Activated T-helper 17 cell treated with anti-CD3 and anti-CD28 coated beads, Interleukin-2, amount 50 U/mL, for 72 hours (primary cell): ENCODE results near the gene ARHGAP4. TPM values are rescaled to one million over a fixed set of nuclear protein-coding genes. Genes with fewer than 3 reads are reported as not detected.
A peak's percentile ranks its signal among the peaks of the same experiment; 100 is the strongest.

Source experiments
- ATAC-seq: fragments of 150-1000 bp; cut with Tn5 transposase; replicated peaks from 2 replicates; pipeline ENCODE4 v1.10.0; 2021; ENCODE audit warnings: mild to moderate bottlenecking, moderate library complexity
- H3K27ac Mint-ChIP-seq: one replicate; pipeline ENCODE4 v1.8.0; 2022; ENCODE audit warnings: mixed read lengths
- H3K27me3 Mint-ChIP-seq: one replicate; pipeline ENCODE4 v1.8.0; 2022; ENCODE audit warnings: mixed read lengths
- H3K36me3 Mint-ChIP-seq: one replicate; pipeline ENCODE4 v1.8.0; 2022; ENCODE audit warnings: low read depth, mild to moderate bottlenecking, mixed read lengths
- H3K4me1 Mint-ChIP-seq: one replicate; pipeline ENCODE4 v1.8.0; 2022; ENCODE audit warnings: mixed read lengths
- H3K4me3 Mint-ChIP-seq: one replicate; pipeline ENCODE4 v1.8.0; 2022; ENCODE audit warnings: mild to moderate bottlenecking, mixed read lengths
- H3K9me3 Mint-ChIP-seq: one replicate; pipeline ENCODE4 v1.8.0; 2022; ENCODE audit warnings: mixed read lengths
- total RNA-seq, 2 donors: library from RNA; stranded (reverse); gene quantifications; one replicate each; pipeline ENCODE4 v1.2.3, GENCODE V29; 2022

ARHGAP4 gene
- total RNA-seq, 2 donors from 2014 or later = 105 to 147 TPM

DNA sequence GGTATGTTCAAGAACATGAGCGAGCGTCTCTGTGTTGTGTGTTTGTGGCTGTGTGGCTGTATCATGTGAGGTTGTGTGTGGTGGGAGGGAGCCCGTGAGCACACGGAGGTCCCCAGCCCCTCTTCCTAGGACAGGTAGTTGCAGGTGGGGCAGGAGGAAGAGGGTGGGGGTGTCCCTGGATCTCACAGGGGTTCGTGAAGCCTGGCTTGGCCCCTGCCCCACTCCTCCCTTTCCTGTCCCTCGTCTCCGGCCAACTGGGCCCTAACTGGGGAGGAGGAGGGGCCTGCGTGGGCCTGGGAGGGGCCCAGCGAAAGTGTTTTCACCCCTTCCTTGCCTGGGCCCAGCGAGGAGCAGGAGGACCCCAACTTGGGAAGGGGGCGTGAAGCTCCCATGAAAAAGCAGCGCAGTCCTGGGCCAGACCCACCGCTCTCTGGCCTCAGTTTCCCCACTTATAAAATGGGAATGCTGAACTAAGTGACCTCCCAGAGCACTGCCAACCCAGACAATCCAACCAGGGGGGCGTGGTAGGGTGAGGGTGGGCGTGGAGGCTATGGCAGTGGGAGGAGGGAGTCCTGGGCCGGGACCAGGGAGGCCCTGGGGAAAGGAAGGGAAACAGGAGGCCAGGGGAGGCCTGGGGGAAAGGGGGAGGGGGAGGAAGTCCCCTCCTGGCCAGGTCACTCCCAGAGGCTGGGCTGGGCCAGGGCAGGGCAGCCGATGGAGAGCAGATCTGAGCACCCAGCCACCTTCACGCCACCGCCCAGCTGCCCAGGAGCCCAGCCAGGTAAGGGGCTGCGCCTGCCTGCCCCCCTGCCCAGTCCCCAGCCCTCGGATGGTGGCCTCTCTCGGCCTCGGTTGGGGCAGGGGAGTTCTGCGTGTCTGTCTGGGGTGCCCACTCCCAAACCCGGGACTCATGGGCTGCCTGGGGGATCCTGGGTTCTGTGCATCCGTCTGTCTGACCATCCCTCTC lies 21.8 kb downstream of the ARHGAP4 start, which contains the start of gene AVPR2:
AVPR2 (plus strand) TSS at position 683 of the 967 bp plus-strand sequence. CDS start 473 bp downstream, outside the sequence.
- peak within 1 kb of the TSS; percentile 27 for H3K4me3 Mint-ChIP-seq
- ATAC-seq = no peak
- peaks cover 24% of the 10 kb centered on the region for H3K4me1 Mint-ChIP-seq
- H3K9me3 Mint-ChIP-seq = no peaks in the 10 kb centered on the region
- no peaks in the 10 kb centered on the region for H3K36me3 Mint-ChIP-seq
- no peaks in the 10 kb centered on the region for H3K27me3 Mint-ChIP-seq
- H3K27ac Mint-ChIP-seq = peak within 1 kb of the TSS; percentile 83

DNA sequence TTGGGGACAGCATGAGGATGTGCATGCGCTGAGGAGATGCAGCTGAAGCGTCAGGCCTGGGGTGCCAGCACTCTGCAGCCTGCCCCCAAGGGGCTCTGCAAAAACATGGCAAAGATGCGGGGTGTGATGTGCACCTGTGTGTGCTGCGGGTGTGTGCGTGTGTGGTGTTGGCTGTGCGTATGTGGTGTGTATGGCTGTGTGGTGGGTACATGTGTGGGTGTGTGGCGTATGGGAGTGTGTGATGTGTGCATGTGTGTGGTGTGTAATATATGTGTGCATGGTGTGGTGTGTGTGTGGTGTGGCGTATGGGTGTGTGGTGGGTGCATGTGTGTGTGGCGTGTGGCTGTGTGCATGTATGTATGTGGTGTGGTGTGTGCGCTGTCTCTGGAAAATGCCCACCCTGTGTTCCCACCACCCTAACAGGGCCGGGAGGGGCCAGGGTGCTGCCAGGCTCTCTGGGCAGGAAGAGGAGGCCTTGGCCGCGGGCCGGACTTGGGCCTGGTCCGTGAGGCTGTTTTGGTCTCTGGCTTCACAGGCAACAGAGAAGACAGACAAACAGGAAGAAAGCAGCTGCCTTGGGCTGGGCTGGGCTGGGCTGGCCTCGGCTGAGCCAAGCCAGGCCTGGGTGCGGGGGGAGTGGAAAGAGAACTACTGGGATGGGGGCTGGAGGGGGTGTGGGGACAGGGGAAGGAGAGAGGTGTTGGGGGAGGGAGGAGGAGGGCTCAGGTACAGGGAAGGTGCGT lies 22.7 kb downstream of the ARHGAP4 start:
- Mint-ChIP-seq H3K27ac (peak overlapping the region; percentile 83), H3K36me3 (no peaks in the 10 kb centered on the region), H3K27me3 (no peaks in the 10 kb centered on the region), H3K4me3 (peak overlapping the region; percentile 27), H3K9me3 (no peaks in the 10 kb centered on the region), H3K4me1 (peaks cover 24% of the 10 kb centered on the region)
- no peak for ATAC-seq

DNA sequence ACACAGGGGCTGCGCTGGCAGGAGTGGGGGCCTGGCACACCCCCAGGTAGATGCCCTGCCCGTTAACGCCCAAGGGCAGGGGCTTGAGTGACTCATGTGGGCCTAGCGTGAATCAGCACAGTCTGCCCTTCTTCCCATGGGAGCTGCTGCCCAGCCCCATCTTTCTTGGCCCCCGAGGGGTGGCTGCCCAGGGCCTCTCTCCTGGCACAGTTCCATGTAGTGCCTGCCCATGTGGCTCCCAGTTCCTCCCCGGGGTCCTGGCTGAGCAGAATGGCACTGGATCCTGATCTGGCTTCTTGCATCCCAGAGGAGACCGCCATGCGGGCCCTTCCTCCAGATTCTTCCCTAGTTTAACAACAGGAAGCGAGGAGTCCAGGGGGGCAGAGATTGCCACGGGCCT lies 23.7 kb downstream of the ARHGAP4 start:
- H3K9me3 Mint-ChIP-seq = no peaks in the 10 kb centered on the region
- peak overlapping the region; percentile 70 for H3K4me3 Mint-ChIP-seq
- no peaks in the 10 kb centered on the region for H3K27me3 Mint-ChIP-seq
- no peak overlapping the region for H3K27ac Mint-ChIP-seq
- no peaks in the 10 kb centered on the region for H3K36me3 Mint-ChIP-seq
- no peak for ATAC-seq
- peaks cover 24% of the 10 kb centered on the region for H3K4me1 Mint-ChIP-seq

DNA sequence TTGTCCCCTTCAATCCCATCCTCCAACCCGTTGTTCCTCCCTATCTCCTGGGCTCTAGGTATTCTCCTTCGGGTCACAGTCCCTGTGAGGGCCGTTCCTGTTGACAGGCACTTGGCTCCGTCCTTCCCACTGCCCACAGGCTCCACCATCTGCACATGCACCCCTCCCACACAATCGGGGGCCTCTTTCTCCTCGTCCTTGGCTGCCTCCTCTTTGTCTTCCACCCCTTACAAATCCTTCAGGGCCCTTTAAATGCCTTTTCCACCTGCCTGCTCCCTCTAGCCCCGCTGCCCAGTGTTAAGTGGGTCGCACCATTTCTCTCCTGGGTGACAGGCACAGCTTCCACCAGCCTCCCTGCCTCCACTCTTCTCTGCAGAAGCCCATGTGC lies 24.3 kb downstream of the ARHGAP4 start:
- ATAC-seq = no peak
- Mint-ChIP-seq H3K4me1 (peaks cover 24% of the 10 kb centered on the region), H3K36me3 (no peaks in the 10 kb centered on the region), H3K27ac (peak overlapping the region; percentile 65), H3K9me3 (no peaks in the 10 kb centered on the region), H3K27me3 (no peaks in the 10 kb centered on the region), H3K4me3 (peak overlapping the region; percentile 70)

DNA sequence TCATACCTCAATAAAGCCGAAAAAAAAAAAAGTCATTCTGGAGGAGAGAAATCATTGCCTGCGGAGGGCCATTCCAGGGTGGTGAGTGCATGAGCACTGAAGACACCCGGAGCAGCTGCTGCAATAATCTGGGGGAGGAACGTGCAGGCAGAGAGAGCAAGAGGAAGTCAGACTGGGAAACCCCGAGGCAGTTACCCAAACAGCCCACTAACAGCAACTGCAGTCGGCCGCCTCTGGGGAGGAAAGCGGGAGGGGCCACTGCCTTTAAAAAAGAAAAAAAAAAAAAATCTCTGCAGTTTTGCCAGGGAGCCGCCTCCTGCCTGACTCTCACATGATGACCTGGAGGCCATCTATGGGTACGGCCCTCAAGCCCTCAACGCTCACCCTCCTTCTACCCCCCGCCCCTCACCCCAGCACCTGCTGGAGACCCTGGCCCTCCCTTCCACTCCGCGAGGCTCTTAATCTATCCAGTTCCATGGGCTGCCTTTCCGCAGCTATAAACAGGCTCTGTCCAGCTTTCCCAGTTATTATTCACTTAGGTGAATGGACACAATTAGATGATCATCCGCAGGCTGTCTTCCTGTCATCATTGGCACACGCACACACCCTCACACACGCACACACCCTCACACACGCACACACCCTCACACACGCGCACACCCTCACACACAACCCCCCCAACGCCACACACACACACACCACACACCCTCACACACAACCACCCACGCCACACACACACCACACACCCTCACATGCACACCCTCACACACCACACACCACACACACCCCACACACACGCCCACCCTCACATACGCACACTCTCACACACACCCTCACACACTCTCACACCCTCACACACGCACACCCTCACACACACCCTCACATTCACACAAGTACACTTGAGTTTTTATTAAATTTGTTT lies 25.0 kb downstream of the ARHGAP4 start:
- Mint-ChIP-seq H3K9me3 (no peaks in the 10 kb centered on the region), H3K4me1 (peaks cover 20% of the 10 kb centered on the region), H3K27me3 (no peaks in the 10 kb centered on the region), H3K36me3 (no peaks in the 10 kb centered on the region), H3K4me3 (peak overlapping the region; percentile 70), H3K27ac (peak overlapping the region; percentile 65)
- ATAC-seq = peak; percentile 90

DNA sequence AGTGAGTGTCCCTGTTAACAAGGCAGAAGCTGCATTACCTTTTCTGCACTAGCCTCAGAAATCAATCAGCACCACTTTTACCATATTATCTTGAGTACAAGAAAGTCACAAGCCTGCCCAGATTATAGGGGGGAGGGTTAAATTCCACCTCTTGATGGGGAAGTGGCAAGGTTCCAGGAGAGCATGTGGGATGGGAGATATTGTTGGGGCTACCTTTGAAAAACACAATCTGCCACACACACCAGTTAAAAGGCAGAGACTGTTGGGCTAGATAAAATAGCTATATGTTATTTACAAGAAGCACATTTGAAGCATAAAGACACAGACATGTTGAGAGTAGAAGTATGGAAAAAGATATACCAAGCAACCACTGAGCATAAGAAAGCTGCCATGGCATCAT lies 28.2 kb downstream of the ARHGAP4 start:
- H3K4me1 Mint-ChIP-seq = peaks cover 8% of the 10 kb centered on the region
- no peaks in the 10 kb centered on the region for H3K36me3 Mint-ChIP-seq
- no peak for ATAC-seq
- no peak overlapping the region for H3K27ac Mint-ChIP-seq
- H3K27me3 Mint-ChIP-seq = no peaks in the 10 kb centered on the region
- H3K9me3 Mint-ChIP-seq = no peaks in the 10 kb centered on the region
- H3K4me3 Mint-ChIP-seq = no peak overlapping the region

DNA sequence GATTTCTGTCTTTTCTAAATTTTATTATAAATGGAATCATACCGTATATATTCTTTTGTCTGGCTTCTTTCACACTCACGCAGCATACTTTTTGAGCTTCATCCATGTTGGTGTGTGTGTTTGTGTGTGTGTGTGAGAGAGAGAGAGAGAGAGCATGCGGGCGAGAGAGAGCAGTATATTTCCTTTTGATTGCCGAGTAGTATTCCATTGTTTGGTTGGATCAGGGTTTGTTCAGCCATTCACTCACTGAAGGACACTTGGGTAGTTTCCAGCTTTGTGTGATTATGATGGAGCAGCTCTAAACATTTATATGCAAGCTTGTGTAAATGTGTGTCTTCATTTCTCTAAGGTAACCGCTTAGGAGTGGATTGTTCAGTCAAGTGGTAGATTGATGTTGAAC lies 36.9 kb downstream of the ARHGAP4 start:
- Mint-ChIP-seq H3K36me3 (no peaks in the 10 kb centered on the region), H3K9me3 (no peaks in the 10 kb centered on the region), H3K27me3 (no peaks in the 10 kb centered on the region), H3K4me1 (no peaks in the 10 kb centered on the region), H3K4me3 (no peak overlapping the region), H3K27ac (no peak overlapping the region)
- no peak for ATAC-seq

DNA sequence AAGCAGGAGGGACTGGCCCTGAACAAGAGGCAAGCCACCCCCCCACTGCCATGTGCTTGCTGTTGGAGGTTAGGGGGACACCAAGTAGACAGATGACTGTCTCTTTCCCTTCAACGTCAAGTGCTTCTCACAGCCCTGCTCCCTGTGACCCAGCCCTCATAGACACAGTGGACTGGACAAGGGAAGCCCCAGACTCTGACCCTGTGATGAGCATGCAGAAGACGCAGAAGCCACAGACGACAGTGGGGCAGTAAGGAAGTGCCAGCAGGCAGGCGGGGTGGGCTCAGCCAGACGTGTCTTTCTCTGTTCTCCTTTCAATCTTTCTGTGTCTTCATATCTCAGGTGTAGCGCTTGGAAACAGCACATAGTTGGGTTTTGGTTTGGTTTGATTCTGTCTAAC lies 37.7 kb downstream of the ARHGAP4 start:
- H3K4me3 Mint-ChIP-seq = no peak overlapping the region
- H3K27me3 Mint-ChIP-seq = no peaks in the 10 kb centered on the region
- H3K4me1 Mint-ChIP-seq = no peaks in the 10 kb centered on the region
- no peak for ATAC-seq
- no peaks in the 10 kb centered on the region for H3K36me3 Mint-ChIP-seq
- H3K9me3 Mint-ChIP-seq = no peaks in the 10 kb centered on the region
- no peak overlapping the region for H3K27ac Mint-ChIP-seq

DNA sequence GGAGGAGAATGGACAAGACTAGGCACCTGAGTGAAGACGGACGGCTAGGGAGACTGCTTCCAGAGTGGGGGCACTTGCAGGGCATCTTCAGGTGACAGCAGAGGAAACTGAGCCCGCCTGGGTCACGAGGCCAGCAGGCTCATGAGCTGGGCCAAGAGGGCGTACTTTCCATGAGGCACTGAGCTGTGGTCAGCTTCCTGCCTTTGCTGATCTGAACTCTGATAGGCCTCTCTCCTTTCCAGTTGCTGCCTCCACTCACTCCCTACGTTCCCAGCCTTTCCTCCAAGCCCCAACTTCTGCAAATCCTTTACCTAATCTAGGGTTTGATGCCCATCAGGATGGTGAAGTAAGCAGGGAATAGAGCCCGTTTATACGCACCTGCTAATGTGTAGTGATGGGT lies 38.7 kb downstream of the ARHGAP4 start:
- peaks cover under 1% of the 10 kb centered on the region for H3K27me3 Mint-ChIP-seq
- no peak overlapping the region for H3K27ac Mint-ChIP-seq
- H3K4me1 Mint-ChIP-seq = no peaks in the 10 kb centered on the region
- H3K9me3 Mint-ChIP-seq = no peaks in the 10 kb centered on the region
- H3K36me3 Mint-ChIP-seq = no peaks in the 10 kb centered on the region
- H3K4me3 Mint-ChIP-seq = no peak overlapping the region
- no peak for ATAC-seq

DNA sequence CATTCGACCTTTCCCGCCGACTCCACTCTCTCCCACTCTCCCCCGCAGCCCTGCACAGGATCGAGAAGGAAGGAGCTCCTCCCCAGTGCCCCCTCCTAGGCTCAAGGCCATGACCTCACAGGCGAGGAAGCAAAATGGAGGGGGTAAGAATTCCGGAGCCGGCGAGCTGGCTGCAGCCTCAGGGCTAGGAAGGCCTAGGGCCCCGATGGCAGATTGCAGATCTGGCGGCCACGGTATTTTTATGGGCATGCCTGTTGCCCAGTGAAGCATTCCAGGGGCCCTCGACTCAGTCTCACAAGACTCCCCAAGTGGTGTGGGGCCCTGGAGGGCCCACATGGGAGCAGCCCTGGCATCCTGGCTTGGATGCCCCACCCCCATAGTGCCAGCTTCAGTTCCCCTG lies 39.1 kb downstream of the ARHGAP4 start:
- H3K36me3 Mint-ChIP-seq = no peaks in the 10 kb centered on the region
- H3K27me3 Mint-ChIP-seq = peaks cover 4% of the 10 kb centered on the region
- H3K4me1 Mint-ChIP-seq = no peaks in the 10 kb centered on the region
- H3K4me3 Mint-ChIP-seq = no peak overlapping the region
- no peak overlapping the region for H3K27ac Mint-ChIP-seq
- H3K9me3 Mint-ChIP-seq = no peaks in the 10 kb centered on the region
- no peak for ATAC-seq

DNA sequence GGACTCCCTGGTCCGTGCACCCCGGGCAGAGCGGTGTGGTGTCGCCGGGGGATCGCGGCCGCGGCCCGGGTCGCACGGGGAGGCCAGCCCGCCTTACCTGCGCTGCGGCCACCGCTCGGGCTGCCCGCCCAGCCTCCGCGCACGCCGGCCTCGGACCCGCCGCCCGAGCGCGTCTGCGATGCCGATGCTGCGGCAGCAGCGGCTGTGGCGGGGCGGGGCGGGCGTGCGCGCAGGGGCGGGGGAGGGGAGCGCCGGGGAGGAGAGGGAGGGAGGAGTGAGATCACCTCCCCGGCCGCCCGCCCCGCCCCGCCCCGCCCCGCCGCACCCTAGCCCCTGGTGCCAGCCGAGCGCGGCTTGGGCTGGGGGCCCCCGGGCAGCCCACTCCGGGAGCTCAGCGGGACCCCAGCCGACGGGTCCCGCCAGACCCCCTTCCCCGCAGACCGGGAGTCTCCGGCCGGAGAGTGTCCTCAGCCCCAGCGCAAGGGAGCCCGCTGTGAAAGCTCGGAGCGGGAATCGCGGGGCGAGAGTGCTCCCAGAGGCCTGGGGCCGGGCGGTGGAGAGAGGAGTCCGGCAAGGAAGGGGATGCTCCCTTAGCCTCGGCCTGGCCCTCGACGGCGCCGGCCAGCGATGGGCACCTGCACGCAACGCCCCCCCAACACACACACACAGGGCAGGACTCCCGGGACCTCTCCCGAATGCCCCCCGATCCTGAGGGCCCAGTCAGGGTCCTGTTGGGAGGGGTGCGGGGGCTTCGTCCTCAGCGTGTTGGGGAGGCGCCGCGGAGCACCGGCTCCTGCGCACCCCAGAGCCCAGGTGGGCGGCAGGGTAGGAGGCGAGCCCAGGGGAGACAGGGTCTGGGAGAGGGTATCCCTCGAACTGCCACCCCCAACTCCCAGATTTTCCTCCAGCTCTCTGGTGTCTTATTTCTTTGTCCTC lies 39.8 kb downstream of the ARHGAP4 start, which contains the start of gene L1CAM:
L1CAM (minus strand) TSS at position 206 of the 936 bp plus-strand sequence. CDS start 10,337 bp downstream, outside the sequence.
- no peaks in the 10 kb centered on the region for H3K36me3 Mint-ChIP-seq
- H3K9me3 Mint-ChIP-seq = no peaks in the 10 kb centered on the region
- peaks cover 4% of the 10 kb centered on the region for H3K27me3 Mint-ChIP-seq
- H3K4me1 Mint-ChIP-seq = no peaks in the 10 kb centered on the region
- peak within 1 kb of the TSS; percentile 27 for H3K4me3 Mint-ChIP-seq
- peak; percentile 59 for ATAC-seq
- no peak within 1 kb of the TSS for H3K27ac Mint-ChIP-seq

DNA sequence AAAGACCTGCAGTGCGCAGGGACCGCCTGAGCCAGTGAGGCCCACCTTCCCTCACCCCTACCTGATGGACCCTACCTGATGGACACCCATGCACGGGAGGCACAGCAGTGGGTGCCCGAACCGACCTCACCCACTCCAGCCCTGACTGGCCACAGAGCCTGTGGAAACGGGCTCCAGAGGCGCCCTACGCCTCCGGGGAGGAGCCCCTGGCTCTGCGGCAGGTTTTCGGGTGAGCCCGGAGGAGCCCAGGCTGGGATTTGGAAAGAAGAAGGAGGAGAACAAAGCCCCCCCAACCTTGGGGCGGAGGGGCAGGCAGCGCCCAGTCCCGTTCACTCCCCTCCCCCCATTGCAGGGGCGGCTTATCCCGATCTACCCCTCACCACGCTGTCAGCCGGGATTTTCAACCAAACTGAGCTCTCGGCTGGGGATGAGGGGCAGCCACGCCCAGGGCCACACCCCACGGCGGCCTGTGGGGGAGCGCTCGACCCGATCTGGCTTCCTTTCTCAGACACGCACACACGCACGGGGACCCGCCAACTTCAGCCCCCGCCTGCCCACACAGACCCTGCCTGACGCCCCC lies 40.8 kb downstream of the ARHGAP4 start:
- Mint-ChIP-seq H3K9me3 (no peaks in the 10 kb centered on the region), H3K4me3 (peak overlapping the region; percentile 27), H3K4me1 (no peaks in the 10 kb centered on the region), H3K27me3 (peaks cover 4% of the 10 kb centered on the region), H3K36me3 (no peaks in the 10 kb centered on the region), H3K27ac (no peak overlapping the region)
- ATAC-seq = peak; percentile 39

DNA sequence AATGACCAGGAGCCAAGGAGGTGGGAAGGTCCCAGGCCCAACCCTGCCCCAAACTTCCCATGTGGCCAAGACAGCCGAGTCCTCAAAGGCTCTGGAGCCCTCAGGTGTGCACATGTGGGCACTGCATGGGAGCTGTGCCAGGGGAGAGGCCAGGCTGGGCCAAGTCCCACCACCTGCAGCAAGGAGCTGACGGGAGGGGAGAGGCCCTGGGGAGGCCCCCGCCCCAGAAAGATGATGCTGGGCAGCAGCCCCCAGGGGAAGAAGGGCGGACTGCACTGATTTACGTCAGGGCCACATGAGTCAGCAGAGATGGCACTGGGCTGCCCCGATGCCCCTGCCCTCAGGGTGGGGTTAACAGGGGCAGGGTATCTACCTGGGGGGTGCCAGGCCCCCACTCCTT lies 41.5 kb downstream of the ARHGAP4 start:
- peak overlapping the region; percentile 27 for H3K4me3 Mint-ChIP-seq
- H3K4me1 Mint-ChIP-seq = no peaks in the 10 kb centered on the region
- no peak overlapping the region for H3K27ac Mint-ChIP-seq
- peak; percentile 45 for ATAC-seq
- H3K27me3 Mint-ChIP-seq = peaks cover 4% of the 10 kb centered on the region
- no peaks in the 10 kb centered on the region for H3K36me3 Mint-ChIP-seq
- no peaks in the 10 kb centered on the region for H3K9me3 Mint-ChIP-seq
